LNCAP (cell line): ENCODE data around the gene WASHC1.
"Not testable (repeated sequence)": the region's sequence is repeated elsewhere in the genome, so short reads cannot be mapped to it uniquely, and the experiment has no call there.

Experiments used
- TF ChIP-seq, protein P1 (sequence below): fragments of 450-650 bp; IDR thresholded peaks from 2 replicates; pipeline ENCODE4 v1.5.1; 2017; ENCODE audit warnings: mild to moderate bottlenecking

The WASHC1 gene, protein sequence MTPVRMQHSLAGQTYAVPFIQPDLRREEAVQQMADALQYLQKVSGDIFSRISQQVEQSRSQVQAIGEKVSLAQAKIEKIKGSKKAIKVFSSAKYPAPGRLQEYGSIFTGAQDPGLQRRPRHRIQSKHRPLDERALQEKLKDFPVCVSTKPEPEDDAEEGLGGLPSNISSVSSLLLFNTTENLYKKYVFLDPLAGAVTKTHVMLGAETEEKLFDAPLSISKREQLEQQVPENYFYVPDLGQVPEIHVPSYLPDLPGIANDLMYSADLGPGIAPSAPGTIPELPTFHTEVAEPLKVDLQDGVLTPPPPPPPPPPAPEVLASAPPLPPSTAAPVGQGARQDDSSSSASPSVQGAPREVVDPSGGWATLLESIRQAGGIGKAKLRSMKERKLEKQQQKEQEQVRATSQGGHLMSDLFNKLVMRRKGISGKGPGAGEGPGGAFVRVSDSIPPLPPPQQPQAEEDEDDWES

DNA sequence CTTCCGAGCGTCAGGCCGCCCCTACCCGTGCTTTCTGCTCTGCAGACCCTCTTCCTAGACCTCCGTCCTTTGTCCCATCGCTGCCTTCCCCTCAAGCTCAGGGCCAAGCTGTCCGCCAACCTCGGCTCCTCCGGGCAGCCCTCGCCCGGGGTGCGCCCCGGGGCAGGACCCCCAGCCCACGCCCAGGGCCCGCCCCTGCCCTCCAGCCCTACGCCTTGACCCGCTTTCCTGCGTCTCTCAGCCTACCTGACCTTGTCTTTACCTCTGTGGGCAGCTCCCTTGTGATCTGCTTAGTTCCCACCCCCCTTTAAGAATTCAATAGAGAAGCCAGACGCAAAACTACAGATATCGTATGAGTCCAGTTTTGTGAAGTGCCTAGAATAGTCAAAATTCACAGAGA lies at the start of gene WASHC1:
Gene WASHC1, minus strand, starts transcription at position 101 of the 400 bp plus-strand sequence. CDS start 4,457 bp downstream, outside the sequence.
- TF ChIP-seq, protein P1, sequence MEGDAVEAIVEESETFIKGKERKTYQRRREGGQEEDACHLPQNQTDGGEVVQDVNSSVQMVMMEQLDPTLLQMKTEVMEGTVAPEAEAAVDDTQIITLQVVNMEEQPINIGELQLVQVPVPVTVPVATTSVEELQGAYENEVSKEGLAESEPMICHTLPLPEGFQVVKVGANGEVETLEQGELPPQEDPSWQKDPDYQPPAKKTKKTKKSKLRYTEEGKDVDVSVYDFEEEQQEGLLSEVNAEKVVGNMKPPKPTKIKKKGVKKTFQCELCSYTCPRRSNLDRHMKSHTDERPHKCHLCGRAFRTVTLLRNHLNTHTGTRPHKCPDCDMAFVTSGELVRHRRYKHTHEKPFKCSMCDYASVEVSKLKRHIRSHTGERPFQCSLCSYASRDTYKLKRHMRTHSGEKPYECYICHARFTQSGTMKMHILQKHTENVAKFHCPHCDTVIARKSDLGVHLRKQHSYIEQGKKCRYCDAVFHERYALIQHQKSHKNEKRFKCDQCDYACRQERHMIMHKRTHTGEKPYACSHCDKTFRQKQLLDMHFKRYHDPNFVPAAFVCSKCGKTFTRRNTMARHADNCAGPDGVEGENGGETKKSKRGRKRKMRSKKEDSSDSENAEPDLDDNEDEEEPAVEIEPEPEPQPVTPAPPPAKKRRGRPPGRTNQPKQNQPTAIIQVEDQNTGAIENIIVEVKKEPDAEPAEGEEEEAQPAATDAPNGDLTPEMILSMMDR: not testable (repeated sequence)

DNA sequence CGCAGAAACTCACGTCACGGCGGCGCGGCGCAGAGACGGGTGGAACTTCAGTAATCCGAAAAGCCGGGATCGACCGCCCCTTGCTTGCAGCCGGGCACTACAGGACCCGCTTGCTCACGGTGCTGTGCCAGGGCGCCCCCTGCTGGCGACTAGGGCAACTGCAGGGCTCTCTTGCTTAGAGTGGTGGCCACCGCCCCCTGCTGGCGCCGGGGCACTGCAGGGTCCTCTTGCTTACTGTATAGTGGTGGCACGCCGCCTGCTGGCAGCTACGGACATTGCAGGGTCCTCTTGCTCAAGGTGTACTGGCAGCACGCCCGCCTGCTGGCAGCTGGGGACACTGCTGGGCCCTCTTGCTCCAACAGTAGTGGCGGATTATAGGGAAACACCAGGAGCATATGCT lies 18.1 kb downstream of the WASHC1 start:
- TF ChIP-seq, protein P1: peak; percentile 35; the same call in 1 of the 2 replicates
